Spinal cord (tissue), 10 donors: ENCODE measurements around the gene SP6. TPM values are rescaled to one million over a fixed set of nuclear protein-coding genes. Genes with fewer than 3 reads are reported as not detected.

Experiments
- DNase-seq, 6 donors: peaks; one replicate each; pipeline versions ENCODE4 v3.0.0 to v3.0.0-alpha.2; 2013 to 2015; ENCODE audit warnings: low spot score in 6 of 6, low read depth in 4 of 6
- H3K27ac ChIP-seq: one replicate; pipeline ENCODE4 v1.5.1; 2013; ENCODE audit warnings: low read depth, low read length, control low read depth
- H3K27me3 ChIP-seq: one replicate; pipeline ENCODE4 v1.6.1; 2013; ENCODE audit warnings: low read length; ENCODE audit not compliant: control insufficient read depth, insufficient read depth
- H3K36me3 ChIP-seq: one replicate; pipeline ENCODE4 v1.6.1; 2013; ENCODE audit warnings: low read length; ENCODE audit not compliant: control insufficient read depth, insufficient read depth
- H3K4me1 ChIP-seq: one replicate; pipeline ENCODE4 v1.6.1; 2013; ENCODE audit warnings: low read length; ENCODE audit not compliant: control insufficient read depth, insufficient read depth
- H3K4me3 ChIP-seq: one replicate; pipeline ENCODE4 v1.5.1; 2013; ENCODE audit warnings: low read depth, low read length, control low read depth
- H3K9me3 ChIP-seq: one replicate; pipeline ENCODE4 v1.6.1; 2013; ENCODE audit warnings: low read length; ENCODE audit not compliant: control insufficient read depth, insufficient read depth
- WGBS: methylation state at CpG from one replicate; pipeline ENCODE4 v1.1.5; 2013; ENCODE audit warnings: missing lambda C conversion rate; ENCODE audit not compliant: insufficient coverage; 5-methylcytosine and 5-hydroxymethylcytosine counted together
- polyA plus RNA-seq, 2 donors: library from polyadenylated mRNA; unstranded; fragments of 120-200 nt; gene quantifications; one replicate each; pipeline ENCODE4 v1.2.1, GENCODE V29; 2013; ENCODE audit not compliant: insufficient read length in 2 of 2
- total RNA-seq, 2 donors: library from RNA; depleted of rRNA in 1 of 2; stranded (reverse); fragments of 120-200 nt in 1 of 2; fragments of >200 nt in 1 of 2; gene quantifications; one replicate each; pipeline versions ENCODE4 v1.2.3 to v1.2.4, GENCODE V29; 2013 to 2014
- donor health status: healthy.

Gene SP6
- total and polyA plus RNA-seq, 4 donors: 0.22 to 0.92 (median 0.40) TPM

- H3K27me3 ChIP-seq: no peaks in the 10 kb centered on the region
- peaks cover 5% of the 10 kb centered on the region for H3K4me1 ChIP-seq
- H3K36me3 ChIP-seq: peaks cover 57% of the 10 kb centered on the region
- H3K9me3 ChIP-seq: no peaks in the 10 kb centered on the region
- DNase-seq: peak in 1 of 6 donors; percentile 18
- no peak overlapping the region for H3K4me3 ChIP-seq
- WGBS: 91% methylated on average over 9 of the region's 9 CpGs
- H3K27ac ChIP-seq: no peak overlapping the region
These were observed 44.1 kb downstream of the SP6 start for GRCh38 chr17:47806913-47807255.

- Histone ChIP-seq H3K36me3 (peaks cover 51% of the 10 kb centered on the region), H3K4me1 (peaks cover 2% of the 10 kb centered on the region), H3K27me3 (peaks cover 3% of the 10 kb centered on the region), H3K27ac (no peak overlapping the region), H3K9me3 (no peaks in the 10 kb centered on the region), H3K4me3 (no peak overlapping the region)
- 81% methylated on average over 13 of the region's 16 CpGs for whole genome bisulfite sequencing
- no peak for DNase-seq
These were observed 44.7 kb downstream of the SP6 start for GRCh38 chr17:47806026-47806912.

DNA sequence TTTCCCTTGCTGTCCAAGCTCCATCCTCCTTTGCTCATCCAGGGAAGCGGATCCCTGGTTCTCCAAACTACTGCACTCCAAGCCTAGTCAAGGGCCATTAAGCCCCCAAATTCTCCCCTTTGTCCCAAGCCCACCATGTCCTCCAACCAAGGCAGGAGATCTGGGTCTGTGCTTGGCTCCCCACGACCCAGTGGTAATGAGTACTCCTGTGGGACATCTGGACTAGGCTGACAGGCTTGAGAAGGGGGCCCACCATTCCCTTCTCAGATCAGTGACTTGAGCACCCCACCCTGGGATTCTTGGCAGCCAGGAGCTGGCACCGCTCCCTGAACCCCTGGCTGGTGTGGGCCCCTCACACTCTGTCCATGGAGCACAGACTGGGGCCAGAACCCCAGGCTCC lies 46.5 kb downstream of the SP6 start:
- no peak overlapping the region for H3K4me3 ChIP-seq
- H3K36me3 ChIP-seq: peaks cover 35% of the 10 kb centered on the region
- peaks cover 9% of the 10 kb centered on the region for H3K27me3 ChIP-seq
- no peak for DNase-seq
- whole genome bisulfite sequencing: 53% methylated on average over 2 of the region's 3 CpGs
- no peaks in the 10 kb centered on the region for H3K4me1 ChIP-seq
- H3K9me3 ChIP-seq: no peaks in the 10 kb centered on the region
- no peak overlapping the region for H3K27ac ChIP-seq

DNA sequence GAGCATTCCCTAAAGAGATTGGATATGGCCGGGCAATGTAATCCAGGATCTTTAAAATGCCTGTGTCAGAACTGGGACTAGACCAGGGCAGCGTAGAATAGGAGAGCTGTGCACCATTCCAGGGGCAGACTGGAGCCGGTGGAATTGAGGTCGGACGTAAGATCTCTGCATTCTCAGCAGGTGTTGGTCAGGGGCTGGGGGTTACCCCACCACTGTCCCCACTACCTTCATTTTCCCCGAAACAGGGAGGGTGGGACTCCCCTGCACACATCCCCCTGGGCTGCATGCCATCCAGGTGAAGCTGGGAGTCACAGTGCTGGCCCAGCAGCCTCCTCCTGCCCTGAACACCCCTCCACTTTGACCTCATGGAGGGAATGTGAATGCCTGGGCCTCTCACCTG lies 47.2 kb downstream of the SP6 start:
- Histone ChIP-seq H3K9me3 (no peaks in the 10 kb centered on the region), H3K4me1 (no peaks in the 10 kb centered on the region), H3K27ac (no peak overlapping the region), H3K4me3 (no peak overlapping the region), H3K36me3 (peaks cover 27% of the 10 kb centered on the region), H3K27me3 (peaks cover 9% of the 10 kb centered on the region)
- WGBS: 63% methylated on average over 6 of the region's 6 CpGs
- no peak for DNase-seq

- no peak for DNase-seq
These were observed 47.8 kb downstream of the SP6 start for GRCh38 chr17:47803201-47803600.

GRCh38 chr17:47802341-47803022 lies 48.5 kb downstream of the SP6 start:
- Histone ChIP-seq H3K4me1 (no peaks in the 10 kb centered on the region), H3K9me3 (no peaks in the 10 kb centered on the region), H3K36me3 (peaks cover 15% of the 10 kb centered on the region), H3K27ac (no peak overlapping the region), H3K4me3 (no peak overlapping the region), H3K27me3 (peaks cover 11% of the 10 kb centered on the region)
- 34% methylated on average over 9 of the region's 9 CpGs for WGBS
- peak in 2 of 6 donors; percentile 51 to 82 for DNase-seq

More at GRCh38 chr17:47803201-47803600, 47.8 kb downstream of the SP6 start:
- Histone ChIP-seq H3K27me3 (peaks cover 9% of the 10 kb centered on the region), H3K36me3 (peaks cover 22% of the 10 kb centered on the region), H3K4me1 (no peaks in the 10 kb centered on the region), H3K4me3 (no peak overlapping the region), H3K9me3 (no peaks in the 10 kb centered on the region), H3K27ac (no peak overlapping the region)
- 47% methylated on average over 4 of the region's 5 CpGs for WGBS

DNA sequence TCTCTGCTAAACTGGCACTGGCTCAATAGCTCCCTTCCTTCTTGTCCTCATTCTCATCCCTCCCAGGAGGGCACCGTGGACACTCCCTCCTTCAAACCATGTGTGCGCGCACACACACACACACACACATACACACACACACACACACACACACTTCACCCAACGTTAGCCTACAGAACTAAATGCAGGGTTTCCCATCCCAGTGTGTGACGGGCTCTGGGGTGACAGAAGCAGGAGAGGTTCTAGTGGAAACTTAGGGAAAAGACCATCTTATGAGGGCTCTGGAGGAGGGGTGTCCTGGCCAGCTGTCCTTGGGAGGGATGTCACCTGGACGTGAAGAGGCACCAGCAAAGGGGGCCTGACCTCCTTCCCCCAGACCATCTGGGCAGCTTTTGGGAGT lies 49.1 kb downstream of the SP6 start:
- H3K27ac ChIP-seq: no peak overlapping the region
- peaks cover 11% of the 10 kb centered on the region for H3K27me3 ChIP-seq
- no peaks in the 10 kb centered on the region for H3K9me3 ChIP-seq
- peaks cover 9% of the 10 kb centered on the region for H3K36me3 ChIP-seq
- 19% methylated on average over 2 of the region's 6 CpGs for WGBS
- no peak for DNase-seq
- H3K4me3 ChIP-seq: no peak overlapping the region
- H3K4me1 ChIP-seq: no peaks in the 10 kb centered on the region

GRCh38 chr17:47801176-47801765 lies 49.7 kb downstream of the SP6 start:
- Histone ChIP-seq H3K27me3 (peaks cover 11% of the 10 kb centered on the region), H3K27ac (no peak overlapping the region)
- WGBS: 100% methylated on average over 1 of the region's 4 CpGs

DNA sequence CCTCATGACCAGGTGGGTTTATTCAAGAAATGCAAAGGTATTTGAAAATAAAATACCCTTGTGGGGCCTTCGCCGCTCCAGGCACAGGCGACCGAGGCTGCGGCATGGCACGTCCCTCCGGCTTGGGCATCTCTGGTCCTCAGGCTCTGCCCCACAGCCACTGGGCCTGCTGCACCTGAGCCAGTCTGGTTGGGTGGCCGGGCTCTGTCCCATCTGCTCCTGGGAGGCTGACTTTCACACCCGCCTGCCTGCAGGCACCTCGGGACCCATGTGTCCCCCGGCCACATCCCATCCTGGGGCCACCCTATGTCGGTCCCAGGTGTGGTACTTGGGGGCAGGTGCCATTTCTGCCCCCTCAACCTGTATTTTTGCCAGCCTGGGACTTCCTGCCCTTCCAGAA lies 50.3 kb downstream of the SP6 start:
- Histone ChIP-seq H3K9me3 (no peaks in the 10 kb centered on the region), H3K36me3 (no peaks in the 10 kb centered on the region), H3K27ac (no peak overlapping the region), H3K4me3 (no peak overlapping the region), H3K27me3 (peaks cover 11% of the 10 kb centered on the region), H3K4me1 (no peaks in the 10 kb centered on the region)
- 80% methylated on average over 11 of the region's 12 CpGs for WGBS
- DNase-seq: no peak

More at GRCh38 chr17:47801176-47801765, 49.7 kb downstream of the SP6 start:
- H3K4me1 ChIP-seq: no peaks in the 10 kb centered on the region
- H3K36me3 ChIP-seq: peaks cover 3% of the 10 kb centered on the region
- no peak for DNase-seq
- no peaks in the 10 kb centered on the region for H3K9me3 ChIP-seq
- no peak overlapping the region for H3K4me3 ChIP-seq
